ENCODE results near the gene PDIA3. TPM values are rescaled to one million over a fixed set of nuclear protein-coding genes. Genes with fewer than 3 reads are reported as not detected.

The PDIA3 gene
- total RNA-seq, 1 experiment from 2014 or later = 538 TPM

DNA sequence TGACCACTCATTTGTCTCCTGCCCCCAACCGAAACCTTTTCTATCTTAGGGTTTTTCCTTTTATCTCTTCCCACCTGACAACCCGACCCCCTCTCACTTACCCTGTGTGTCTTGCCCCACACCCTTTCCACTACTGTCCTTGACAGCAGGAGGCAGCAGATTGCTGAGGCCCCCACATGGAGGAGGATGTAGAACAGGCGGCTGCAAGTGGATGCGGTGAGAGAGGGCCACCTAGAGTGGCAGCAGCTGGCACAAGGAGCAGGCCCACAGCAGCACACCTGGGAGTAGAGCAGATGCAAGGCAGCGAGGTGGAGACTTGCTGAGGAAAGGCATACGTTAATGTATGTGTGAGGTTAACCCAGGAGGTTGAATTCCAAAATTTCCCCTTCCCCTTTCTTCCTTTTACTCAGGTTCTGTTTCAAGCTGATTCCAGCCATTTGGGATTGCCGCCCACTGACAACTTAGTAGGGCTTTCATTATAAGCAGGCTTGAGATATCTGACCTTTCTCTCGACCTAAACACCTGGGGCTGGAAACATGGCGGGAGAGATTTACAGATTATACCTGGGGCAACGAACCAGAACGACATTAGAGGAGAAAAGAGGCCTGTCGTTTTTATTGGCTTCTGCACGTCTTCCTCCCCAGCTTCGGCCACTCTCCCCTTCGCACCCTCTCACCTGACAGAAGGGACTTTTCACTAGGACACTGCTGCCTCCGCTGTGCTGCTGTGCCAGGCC, 53.1 kb downstream of the PDIA3 start:
- TF ChIP-seq, protein P1, sequence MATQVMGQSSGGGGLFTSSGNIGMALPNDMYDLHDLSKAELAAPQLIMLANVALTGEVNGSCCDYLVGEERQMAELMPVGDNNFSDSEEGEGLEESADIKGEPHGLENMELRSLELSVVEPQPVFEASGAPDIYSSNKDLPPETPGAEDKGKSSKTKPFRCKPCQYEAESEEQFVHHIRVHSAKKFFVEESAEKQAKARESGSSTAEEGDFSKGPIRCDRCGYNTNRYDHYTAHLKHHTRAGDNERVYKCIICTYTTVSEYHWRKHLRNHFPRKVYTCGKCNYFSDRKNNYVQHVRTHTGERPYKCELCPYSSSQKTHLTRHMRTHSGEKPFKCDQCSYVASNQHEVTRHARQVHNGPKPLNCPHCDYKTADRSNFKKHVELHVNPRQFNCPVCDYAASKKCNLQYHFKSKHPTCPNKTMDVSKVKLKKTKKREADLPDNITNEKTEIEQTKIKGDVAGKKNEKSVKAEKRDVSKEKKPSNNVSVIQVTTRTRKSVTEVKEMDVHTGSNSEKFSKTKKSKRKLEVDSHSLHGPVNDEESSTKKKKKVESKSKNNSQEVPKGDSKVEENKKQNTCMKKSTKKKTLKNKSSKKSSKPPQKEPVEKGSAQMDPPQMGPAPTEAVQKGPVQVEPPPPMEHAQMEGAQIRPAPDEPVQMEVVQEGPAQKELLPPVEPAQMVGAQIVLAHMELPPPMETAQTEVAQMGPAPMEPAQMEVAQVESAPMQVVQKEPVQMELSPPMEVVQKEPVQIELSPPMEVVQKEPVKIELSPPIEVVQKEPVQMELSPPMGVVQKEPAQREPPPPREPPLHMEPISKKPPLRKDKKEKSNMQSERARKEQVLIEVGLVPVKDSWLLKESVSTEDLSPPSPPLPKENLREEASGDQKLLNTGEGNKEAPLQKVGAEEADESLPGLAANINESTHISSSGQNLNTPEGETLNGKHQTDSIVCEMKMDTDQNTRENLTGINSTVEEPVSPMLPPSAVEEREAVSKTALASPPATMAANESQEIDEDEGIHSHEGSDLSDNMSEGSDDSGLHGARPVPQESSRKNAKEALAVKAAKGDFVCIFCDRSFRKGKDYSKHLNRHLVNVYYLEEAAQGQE (IDR thresholded peaks at IDR 0.05; ENCODE audit: insufficient read depth in 1 of 2, low read depth in 2 of 2, low read length in 1 of 2) = no peak
- TF ChIP-seq TCF7L2 (IDR thresholded peaks at IDR 0.05; ENCODE audit: low read depth, low read length) (no peak), POLR2AphosphoS5 (IDR thresholded peaks at IDR 0.05; ENCODE audit: low read depth, low read length) (no peak; the same call in 1 of the 2 replicates), SIN3A (IDR thresholded peaks at IDR 0.05; ENCODE audit: borderline replicate concordance, insufficient read depth, low read depth, low read length) (no peak)
- TF ChIP-seq, protein P2, sequence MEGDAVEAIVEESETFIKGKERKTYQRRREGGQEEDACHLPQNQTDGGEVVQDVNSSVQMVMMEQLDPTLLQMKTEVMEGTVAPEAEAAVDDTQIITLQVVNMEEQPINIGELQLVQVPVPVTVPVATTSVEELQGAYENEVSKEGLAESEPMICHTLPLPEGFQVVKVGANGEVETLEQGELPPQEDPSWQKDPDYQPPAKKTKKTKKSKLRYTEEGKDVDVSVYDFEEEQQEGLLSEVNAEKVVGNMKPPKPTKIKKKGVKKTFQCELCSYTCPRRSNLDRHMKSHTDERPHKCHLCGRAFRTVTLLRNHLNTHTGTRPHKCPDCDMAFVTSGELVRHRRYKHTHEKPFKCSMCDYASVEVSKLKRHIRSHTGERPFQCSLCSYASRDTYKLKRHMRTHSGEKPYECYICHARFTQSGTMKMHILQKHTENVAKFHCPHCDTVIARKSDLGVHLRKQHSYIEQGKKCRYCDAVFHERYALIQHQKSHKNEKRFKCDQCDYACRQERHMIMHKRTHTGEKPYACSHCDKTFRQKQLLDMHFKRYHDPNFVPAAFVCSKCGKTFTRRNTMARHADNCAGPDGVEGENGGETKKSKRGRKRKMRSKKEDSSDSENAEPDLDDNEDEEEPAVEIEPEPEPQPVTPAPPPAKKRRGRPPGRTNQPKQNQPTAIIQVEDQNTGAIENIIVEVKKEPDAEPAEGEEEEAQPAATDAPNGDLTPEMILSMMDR (IDR thresholded peaks at IDR 0.05) = no peak
- Histone ChIP-seq H3K36me3 (ENCODE audit: control insufficient read depth, insufficient read depth, low read length) (peaks cover 10% of the 10 kb centered on the region), H3K4me3 (ENCODE audit: low read depth in 2 of 2, low read length in 2 of 2) (no peak overlapping the region), H3K27me3 (ENCODE audit: control insufficient read depth, insufficient read depth, low read length) (no peaks in the 10 kb centered on the region), H3K9me3 (ENCODE audit: control insufficient read depth, insufficient read depth, low read depth, low read length) (no peaks in the 10 kb centered on the region), H3K4me1 (ENCODE audit: control insufficient read depth, insufficient read depth, low read length) (peaks cover 43% of the 10 kb centered on the region), H3K27ac (ENCODE audit: low read length) (peak overlapping the region; percentile 93)
- POLR2A ChIA-PET = no interaction called here
- intact Hi-C loops (cut with micrococcal nuclease; ENCODE audit: unreplicated experiment) (no loop called here), in situ Hi-C loops (cut with HindIII; ENCODE audit: low pct_unique_long_range_greater_than_20kb, low sequenced_read_pairs) (no loop called here)
- no peak for ATAC-seq
- DNase-seq (ENCODE audit: low read depth, low spot score) = no peak
- BruUV-seq (replicated peaks) = no TSS peak
- CTCF ChIA-PET = no interaction called here

DNA sequence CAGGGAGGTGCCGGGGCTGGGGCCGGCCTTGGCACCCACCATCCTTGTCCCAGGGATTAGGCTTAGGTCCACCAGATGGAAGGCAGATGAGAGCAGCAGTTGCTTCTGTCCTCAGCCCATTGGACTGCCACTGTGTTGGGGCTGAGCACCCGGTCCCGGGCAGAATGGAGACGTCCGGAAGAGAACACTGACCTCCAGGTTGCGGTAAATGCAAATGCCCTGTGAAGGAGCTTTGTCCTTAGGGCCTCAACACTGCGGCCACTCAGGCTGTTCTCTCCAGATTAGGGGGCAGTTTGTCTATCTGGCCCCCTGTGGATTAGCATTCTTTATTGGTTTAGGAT, 53.7 kb downstream of the PDIA3 start, which contains the start of gene SERINC4:
Gene SERINC4, minus strand, starts transcription at position 276 of the 341 bp plus-strand sequence. Its CDS starts 234 bp downstream, at position 42.
- 0 out of 2 replicates have a peak, but pooled peaks have one; percentile 4 for ATAC-seq
- BruUV-seq (replicated peaks) = no TSS peak
- CTCF ChIA-PET = no interaction called here
- Histone ChIP-seq H3K36me3 (ENCODE audit: control insufficient read depth, insufficient read depth, low read length) (peaks cover 14% of the 10 kb centered on the region), H3K27ac (ENCODE audit: low read length) (peak within 1 kb of the TSS; percentile 93), H3K9me3 (ENCODE audit: control insufficient read depth, insufficient read depth, low read depth, low read length) (no peaks in the 10 kb centered on the region), H3K4me1 (ENCODE audit: control insufficient read depth, insufficient read depth, low read length) (peaks cover 38% of the 10 kb centered on the region), H3K4me3 (ENCODE audit: low read depth in 2 of 2, low read length in 2 of 2) (peak within 1 kb of the TSS; percentile 93 to 100), H3K27me3 (ENCODE audit: control insufficient read depth, insufficient read depth, low read length) (no peaks in the 10 kb centered on the region)
- intact Hi-C loops (cut with micrococcal nuclease; ENCODE audit: unreplicated experiment) (no loop called here), in situ Hi-C loops (cut with HindIII; ENCODE audit: low pct_unique_long_range_greater_than_20kb, low sequenced_read_pairs) (no loop called here)
- POLR2A ChIA-PET = interaction anchor here (0.9 kb wide), 1 partner anchor 28 kb away, joined by 4 read pairs; no protein-coding TSS in a partner anchor
- no peak for DNase-seq (ENCODE audit: low read depth, low spot score)
- TF ChIP-seq, protein P1 (IDR thresholded peaks at IDR 0.05; ENCODE audit: insufficient read depth in 1 of 2, low read depth in 2 of 2, low read length in 1 of 2) = no peak
- no peak for TF ChIP-seq SIN3A (IDR thresholded peaks at IDR 0.05; ENCODE audit: borderline replicate concordance, insufficient read depth, low read depth, low read length)
- TF ChIP-seq, protein P2 (IDR thresholded peaks at IDR 0.05) = no peak
- TF ChIP-seq POLR2AphosphoS5 (IDR thresholded peaks at IDR 0.05; ENCODE audit: low read depth, low read length) = no peak
- no peak for TF ChIP-seq TCF7L2 (IDR thresholded peaks at IDR 0.05; ENCODE audit: low read depth, low read length)

All from Panc1 (cell line).